GM12864 (cell line): ENCODE measurements around the gene IL22RA1.

Source experiments
- DNase-seq: peaks from one replicate; pipeline ENCODE4 v3.0.0-alpha.2; 2011; ENCODE audit warnings: low read depth
- H3K4me3 ChIP-seq: 2 replicates; pipeline ENCODE4 v1.5.1; 2011; ENCODE audit warnings: mild to moderate bottlenecking, low read depth, low read length, control low read depth
- CTCF ChIP-seq: IDR thresholded peaks from 2 replicates; pipeline ENCODE4 v1.5.1; 2011; ENCODE audit warnings: low read depth, mild to moderate bottlenecking, moderate library complexity, low read length, control low read depth, inconsistent platforms; ENCODE audit errors: missing control alignments

Gene IL22RA1

GRCh38 chr1:24127134-24127800 is 15.7 kb downstream of the IL22RA1 start:
- DNase-seq, result no peak
- no peak for TF ChIP-seq CTCF

GRCh38 chr1:24126672-24127023 is 16.3 kb downstream of the IL22RA1 start:
- DNase-seq, result no peak
- TF ChIP-seq CTCF, result no peak
- no peak overlapping the region for H3K4me3 ChIP-seq

More at GRCh38 chr1:24127134-24127800, 15.7 kb downstream of the IL22RA1 start:
- H3K4me3 ChIP-seq, result no peak overlapping the region

GRCh38 chr1:24126018-24126671 is 16.8 kb downstream of the IL22RA1 start:
- DNase-seq, result no peak
- no peak overlapping the region for H3K4me3 ChIP-seq
- no peak for TF ChIP-seq CTCF

DNA sequence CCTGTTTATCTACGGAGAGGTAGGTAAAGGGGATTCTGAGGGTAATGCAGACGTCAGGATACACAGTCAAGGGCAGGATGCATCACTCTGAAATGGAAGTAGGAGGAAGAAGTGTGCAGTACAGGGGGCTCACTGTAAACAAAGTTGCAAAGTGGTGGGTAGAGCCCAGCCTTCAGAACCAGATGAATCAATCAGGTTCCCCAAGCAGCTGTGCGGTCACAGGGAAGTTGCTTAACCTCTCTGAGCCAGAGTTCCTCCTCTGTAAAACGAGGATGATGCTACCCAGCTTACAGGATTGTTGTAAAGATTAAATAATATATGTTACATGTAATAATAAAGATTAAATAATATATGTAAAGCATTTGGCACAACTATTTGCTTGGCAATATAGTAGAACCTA is 17.5 kb downstream of the IL22RA1 start:
- DNase-seq, result no peak
- H3K4me3 ChIP-seq, result no peak overlapping the region
- TF ChIP-seq CTCF, result no peak

DNA sequence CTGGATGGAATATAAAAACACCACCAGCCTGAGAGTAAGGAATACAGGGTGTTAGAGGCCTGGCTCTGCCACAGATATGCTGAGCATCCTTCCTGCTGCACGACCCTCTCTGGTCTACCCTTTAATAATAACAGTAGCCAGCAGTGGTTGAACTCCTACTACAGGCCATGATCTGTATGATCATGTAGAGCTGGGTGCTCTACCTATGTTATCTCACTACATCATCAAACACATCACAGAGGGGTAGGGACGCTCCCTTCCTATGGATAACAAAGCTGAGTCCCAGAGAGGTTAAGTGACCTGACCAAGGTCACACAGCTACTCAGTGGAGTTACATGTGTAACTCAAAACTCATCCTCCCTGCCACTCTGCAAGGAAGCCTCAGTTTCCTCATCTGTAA is 18.0 kb downstream of the IL22RA1 start:
- no peak for TF ChIP-seq CTCF
- no peak for DNase-seq
- H3K4me3 ChIP-seq, result no peak overlapping the region

DNA sequence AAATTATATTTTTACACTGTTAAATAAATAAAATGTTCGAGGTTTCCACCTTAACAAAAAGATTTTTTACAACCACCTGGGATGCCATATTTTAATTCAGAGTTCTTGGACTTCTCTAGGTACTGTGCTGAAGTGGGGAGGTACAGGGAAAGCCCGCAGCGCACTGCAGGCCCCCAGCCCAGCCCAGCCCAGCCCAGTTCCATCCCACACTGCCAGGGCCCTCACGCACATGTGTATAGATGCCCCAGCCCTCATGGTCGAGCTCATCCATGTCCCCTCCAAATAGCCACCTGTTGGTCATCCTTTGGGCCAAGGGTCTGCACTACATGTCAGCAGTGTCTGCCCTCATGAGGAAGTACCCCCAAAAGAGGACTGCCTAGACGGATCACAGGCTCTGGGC is 19.3 kb downstream of the IL22RA1 start:
- TF ChIP-seq CTCF, result no peak
- H3K4me3 ChIP-seq, result no peak overlapping the region
- DNase-seq, result no peak

- DNase-seq, result no peak
- no peak for TF ChIP-seq CTCF
- no peak overlapping the region for H3K4me3 ChIP-seq
These were observed 20.2 kb downstream of the IL22RA1 start for GRCh38 chr1:24122776-24123175.
